OCI-LY3 (cell line): Measurements from ENCODE around the gene B4GALT1.

Experiments
- H2AFZ ChIP-seq: fragments of 200-600, 300-600 bp; shearing (Covaris generic); 2 replicates; pipeline ENCODE4 v1.6.0; 2014; ENCODE audit warnings: antibody characterized with exemption, low read depth, low read length
- H3K27ac ChIP-seq: fragments of 200-600, 300-600 bp; sonication (generic); 2 replicates; pipeline ENCODE4 v1.5.1; 2014; ENCODE audit warnings: mild to moderate bottlenecking, low read length, moderate library complexity, mixed read lengths
- H3K27me3 ChIP-seq: fragments of 200-600, 300-600 bp; sonication (generic); 2 replicates; pipeline ENCODE4 v1.6.1; 2014; ENCODE audit warnings: low read depth, low read length, mixed read lengths
- H3K36me3 ChIP-seq: fragments of 200-600, 300-600 bp; sonication (generic); replicated peaks from 2 replicates; pipeline ENCODE3; 2014; ENCODE audit warnings: low read depth, low read length, mixed read lengths
- H3K4me1 ChIP-seq: fragments of 300-600, 200-600 bp; sonication (generic); 2 replicates; pipeline ENCODE4 v1.6.1; 2014; ENCODE audit warnings: low read length, mixed read lengths
- H3K4me2 ChIP-seq: fragments of 200-600, 300-600 bp; sonication (generic); 2 replicates; pipeline ENCODE4 v1.6.1; 2014; ENCODE audit warnings: low read length, mixed read lengths
- H3K4me3 ChIP-seq: fragments of 300-600, 200-600 bp; sonication (generic); 2 replicates; pipeline ENCODE4 v1.5.1; 2014; ENCODE audit warnings: antibody characterized with exemption, mild to moderate bottlenecking, low read length, moderate library complexity
- H3K79me2 ChIP-seq: fragments of 300-600, 200-600 bp; shearing (Covaris generic); 2 replicates; pipeline ENCODE4 v1.6.1; 2014; ENCODE audit warnings: mild to moderate bottlenecking, low read length, mixed read lengths
- H3K9ac ChIP-seq: fragments of 300-600, 200-600 bp; shearing (Covaris generic); 2 replicates; pipeline ENCODE4 v1.6.0; 2014; ENCODE audit warnings: mild to moderate bottlenecking, low read length, moderate library complexity
- H3K9me3 ChIP-seq: fragments of 200-600, 300-600 bp; shearing (Covaris generic); 2 replicates; pipeline ENCODE4 v1.6.1; 2014; ENCODE audit warnings: low read length, mixed read lengths; ENCODE audit not compliant: insufficient read depth
- H4K20me1 ChIP-seq: fragments of 200-600, 300-600 bp; sonication (generic); 2 replicates; pipeline ENCODE4 v1.6.1; 2016; ENCODE audit warnings: low read length, mixed read lengths; ENCODE audit not compliant: insufficient read depth
- EZH2phosphoT487 ChIP-seq: fragments of 200-600 bp; shearing (Covaris generic); IDR thresholded peaks from 2 replicates; pipeline ENCODE4 v1.6.1; 2018; ENCODE audit warnings: antibody characterized with exemption, mixed run types, low read depth
- TF ChIP-seq, protein P1 (sequence below): fragments of 200-600, 300-600 bp; sonication (generic); IDR thresholded peaks from 2 replicates; pipeline ENCODE4 v1.5.1; 2014; ENCODE audit warnings: antibody characterized with exemption, low read length, low read depth

The B4GALT1 gene

GRCh38 chr9:33105504-33105903 is 61.6 kb downstream of the B4GALT1 start:
- Histone ChIP-seq H3K4me1 (peaks cover 10% of the 10 kb centered on the region), H3K4me2 (no peak overlapping the region)

GRCh38 chr9:33104401-33104800 is 62.7 kb downstream of the B4GALT1 start:
- Histone ChIP-seq H3K4me1 (peaks cover 5% of the 10 kb centered on the region; the same call in 1 of the 2 replicates), H3K27ac (no peak overlapping the region), H3K27me3 (no peaks in the 10 kb centered on the region), H4K20me1 (no peaks in the 10 kb centered on the region), H2AFZ (no peak overlapping the region), H3K36me3 (peaks cover 4% of the 10 kb centered on the region), H3K79me2 (no peaks in the 10 kb centered on the region), H3K9me3 (no peaks in the 10 kb centered on the region), H3K4me2 (no peak overlapping the region), H3K4me3 (no peak overlapping the region), H3K9ac (no peak overlapping the region)
- no peak for TF ChIP-seq EZH2phosphoT487
- TF ChIP-seq, protein P1, sequence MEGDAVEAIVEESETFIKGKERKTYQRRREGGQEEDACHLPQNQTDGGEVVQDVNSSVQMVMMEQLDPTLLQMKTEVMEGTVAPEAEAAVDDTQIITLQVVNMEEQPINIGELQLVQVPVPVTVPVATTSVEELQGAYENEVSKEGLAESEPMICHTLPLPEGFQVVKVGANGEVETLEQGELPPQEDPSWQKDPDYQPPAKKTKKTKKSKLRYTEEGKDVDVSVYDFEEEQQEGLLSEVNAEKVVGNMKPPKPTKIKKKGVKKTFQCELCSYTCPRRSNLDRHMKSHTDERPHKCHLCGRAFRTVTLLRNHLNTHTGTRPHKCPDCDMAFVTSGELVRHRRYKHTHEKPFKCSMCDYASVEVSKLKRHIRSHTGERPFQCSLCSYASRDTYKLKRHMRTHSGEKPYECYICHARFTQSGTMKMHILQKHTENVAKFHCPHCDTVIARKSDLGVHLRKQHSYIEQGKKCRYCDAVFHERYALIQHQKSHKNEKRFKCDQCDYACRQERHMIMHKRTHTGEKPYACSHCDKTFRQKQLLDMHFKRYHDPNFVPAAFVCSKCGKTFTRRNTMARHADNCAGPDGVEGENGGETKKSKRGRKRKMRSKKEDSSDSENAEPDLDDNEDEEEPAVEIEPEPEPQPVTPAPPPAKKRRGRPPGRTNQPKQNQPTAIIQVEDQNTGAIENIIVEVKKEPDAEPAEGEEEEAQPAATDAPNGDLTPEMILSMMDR: no peak

More at GRCh38 chr9:33105504-33105903, 61.6 kb downstream of the B4GALT1 start:
- H3K79me2 ChIP-seq: no peaks in the 10 kb centered on the region
- H3K9me3 ChIP-seq: no peaks in the 10 kb centered on the region
- H3K27me3 ChIP-seq: no peaks in the 10 kb centered on the region
- H2AFZ ChIP-seq: no peak overlapping the region
- no peak overlapping the region for H3K4me3 ChIP-seq
- no peak overlapping the region for H3K27ac ChIP-seq
- H4K20me1 ChIP-seq: 0 out of 2 replicates have a peak, but pooled peaks cover 6% of the 10 kb centered on the region
- TF ChIP-seq, protein P1: no peak
- no peak for TF ChIP-seq EZH2phosphoT487
- H3K36me3 ChIP-seq: peaks cover 13% of the 10 kb centered on the region
- no peak overlapping the region for H3K9ac ChIP-seq

- H3K9ac ChIP-seq: no peak overlapping the region
- H3K4me1 ChIP-seq: peaks cover 5% of the 10 kb centered on the region; the same call in 1 of the 2 replicates
- H4K20me1 ChIP-seq: no peaks in the 10 kb centered on the region
- H3K79me2 ChIP-seq: no peaks in the 10 kb centered on the region
- H3K4me2 ChIP-seq: no peak overlapping the region
- H3K27me3 ChIP-seq: no peaks in the 10 kb centered on the region
- no peak overlapping the region for H2AFZ ChIP-seq
- H3K27ac ChIP-seq: no peak overlapping the region
- TF ChIP-seq, protein P1: no peak
- no peak for TF ChIP-seq EZH2phosphoT487
- H3K36me3 ChIP-seq: no peaks in the 10 kb centered on the region
- no peaks in the 10 kb centered on the region for H3K9me3 ChIP-seq
- no peak overlapping the region for H3K4me3 ChIP-seq
Measured at GRCh38 chr9:33103501-33104281, 63.4 kb downstream of the B4GALT1 start.

DNA sequence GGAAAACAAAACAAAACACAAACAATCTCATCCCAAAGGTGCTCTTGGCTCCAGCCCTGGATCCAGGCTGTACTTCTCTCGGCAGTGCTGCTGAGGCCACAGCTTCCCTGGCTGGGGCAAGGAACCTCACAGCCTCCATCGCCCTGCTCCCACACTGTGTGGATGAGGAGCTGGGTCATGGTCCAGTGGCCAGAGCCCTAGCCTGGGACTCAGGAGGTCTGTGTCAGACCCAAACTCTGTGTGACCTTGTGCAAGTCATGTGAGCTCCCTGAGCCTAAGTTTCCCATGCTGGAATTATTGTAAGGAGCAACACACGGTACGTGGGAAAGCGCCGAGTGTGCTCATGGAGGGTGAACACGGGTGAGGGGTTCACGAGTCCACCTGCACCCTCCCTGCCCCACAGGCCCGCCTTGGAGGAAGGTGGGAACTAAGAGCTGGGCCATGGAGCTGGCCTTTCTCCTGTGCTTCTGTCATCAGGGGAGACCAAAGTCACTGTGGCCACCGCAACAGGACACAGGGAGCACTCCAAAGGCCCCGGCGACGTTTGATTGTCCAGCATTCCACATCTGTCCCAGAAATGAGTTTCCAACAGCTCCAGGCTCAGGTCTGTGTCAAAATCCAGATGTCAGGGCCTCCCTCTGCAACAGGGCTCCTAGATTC is 64.5 kb downstream of the B4GALT1 start:
- no peaks in the 10 kb centered on the region for H3K9me3 ChIP-seq
- H3K4me2 ChIP-seq: no peak overlapping the region
- no peaks in the 10 kb centered on the region for H3K27me3 ChIP-seq
- no peaks in the 10 kb centered on the region for H4K20me1 ChIP-seq
- H3K4me1 ChIP-seq: peaks cover 2% of the 10 kb centered on the region; the same call in 1 of the 2 replicates
- no peaks in the 10 kb centered on the region for H3K79me2 ChIP-seq
- no peak overlapping the region for H3K4me3 ChIP-seq
- H3K9ac ChIP-seq: no peak overlapping the region
- TF ChIP-seq, protein P1: no peak
- no peak for TF ChIP-seq EZH2phosphoT487
- no peak overlapping the region for H3K27ac ChIP-seq
- no peaks in the 10 kb centered on the region for H3K36me3 ChIP-seq
- H2AFZ ChIP-seq: no peak overlapping the region
